Measurements from ENCODE around the gene R3HDM1.
"Not testable (repeated sequence)": the region's sequence is repeated elsewhere in the genome, so short reads cannot be mapped to it uniquely, and the experiment has no call there.

R3HDM1 gene

DNA sequence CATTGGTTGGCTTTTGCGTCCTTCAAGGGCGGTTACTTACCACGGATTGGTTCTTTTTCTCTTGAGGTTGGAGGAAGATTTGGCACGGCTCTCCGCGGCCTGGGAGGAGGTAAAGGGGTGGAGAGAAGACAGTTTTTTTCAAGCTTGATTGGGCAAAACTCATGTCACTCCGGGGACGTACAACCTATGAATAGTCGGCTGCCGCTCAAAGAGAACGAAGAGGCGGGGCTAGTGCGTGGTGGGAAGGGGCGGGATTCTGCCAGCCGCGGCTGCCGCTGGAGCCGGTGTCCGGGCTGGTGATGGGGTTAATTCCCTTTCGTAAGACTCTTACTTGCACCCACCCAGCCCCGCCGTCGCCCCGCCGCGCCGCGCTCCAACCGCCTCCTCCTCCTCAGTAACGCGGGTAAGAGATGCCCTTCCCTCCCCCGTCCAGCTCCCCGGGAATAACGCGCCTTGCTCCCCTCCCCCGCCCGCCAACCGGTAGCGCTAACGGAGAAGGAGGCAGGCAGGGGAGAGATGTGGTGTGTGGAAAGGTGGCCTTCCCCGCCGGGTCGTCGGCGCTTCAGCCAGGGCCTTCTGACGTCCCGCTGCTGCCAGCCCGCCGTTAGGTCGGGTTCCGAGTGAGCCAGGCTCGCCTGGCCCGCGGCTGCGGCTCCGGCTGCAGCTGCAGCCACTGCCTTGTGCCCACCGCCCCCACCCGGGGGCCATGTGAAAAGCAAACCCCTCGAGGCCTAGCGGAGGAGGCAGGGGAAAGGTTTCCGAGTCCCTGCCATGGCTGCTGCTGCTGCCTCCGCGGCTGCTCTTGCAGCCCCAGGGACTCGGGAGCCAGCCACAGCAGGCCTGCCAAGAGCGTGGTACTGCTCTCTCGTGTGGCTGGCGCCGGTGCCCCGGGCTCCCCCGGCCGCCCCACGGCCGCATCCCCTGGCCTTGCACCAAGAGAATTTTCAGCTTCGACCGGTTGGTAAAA is at the start of gene R3HDM1:
Gene R3HDM1 (plus strand): TSS at position 254 of the 967 bp plus-strand sequence. CDS start 73,362 bp downstream, outside the sequence.
- peak; percentile 99 for FAIRE-seq

DNA sequence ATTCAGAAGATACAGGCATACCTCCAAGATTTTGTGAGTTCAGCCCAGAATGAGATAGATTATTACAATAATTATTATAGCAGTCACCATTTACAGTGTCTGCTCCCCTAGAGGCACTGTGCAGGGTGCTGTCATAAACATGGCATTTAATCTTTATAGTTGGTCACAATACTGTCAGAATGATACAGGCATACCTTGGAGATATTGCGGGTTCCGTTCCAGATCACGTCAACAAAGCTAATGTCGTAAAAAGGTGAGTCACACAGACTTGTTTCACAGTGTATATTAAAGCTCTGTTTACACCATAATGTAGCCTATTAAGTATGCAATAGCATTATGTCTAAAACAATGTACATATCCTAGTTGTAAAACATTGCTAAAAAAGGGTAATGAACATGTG is 45.8 kb upstream of the R3HDM1 start:
- no peak for FAIRE-seq

DNA sequence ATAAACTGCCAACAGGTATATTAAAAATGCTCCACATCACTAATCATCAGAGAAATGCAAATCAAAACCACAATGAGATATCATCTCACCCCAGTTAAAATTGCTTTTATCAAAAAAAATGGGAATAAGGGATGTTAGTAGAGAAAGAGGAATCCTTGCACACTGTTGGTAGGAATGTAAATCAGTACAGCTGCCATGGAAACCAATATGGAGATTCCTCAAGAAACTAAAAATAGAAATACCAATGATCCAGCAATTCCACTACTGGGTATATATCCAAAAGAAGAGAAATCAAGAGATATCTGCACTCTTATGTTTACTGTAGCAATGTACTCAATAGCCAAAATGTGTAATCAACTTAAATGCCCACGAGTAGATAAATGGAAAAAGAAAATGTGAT is 40.9 kb upstream of the R3HDM1 start:
- FAIRE-seq, result no peak

DNA sequence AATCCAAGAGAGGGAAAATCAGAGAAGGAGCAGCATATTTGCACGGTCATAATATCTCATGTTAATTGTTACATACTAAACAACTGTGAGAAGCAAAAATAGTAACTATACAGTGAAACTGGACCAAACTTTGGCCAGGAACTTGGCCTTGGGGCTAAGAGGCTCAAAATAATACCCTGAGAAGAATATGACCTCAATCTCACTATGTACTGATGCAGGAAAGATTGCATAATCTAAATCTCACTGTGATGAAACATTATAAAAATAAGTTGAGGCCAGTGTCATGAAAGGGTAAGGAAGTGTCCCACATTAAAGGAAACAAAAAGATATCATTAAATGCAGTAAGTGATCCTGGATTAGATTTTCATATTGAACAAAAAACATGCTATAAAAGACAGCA is 36.8 kb upstream of the R3HDM1 start:
- no peak for FAIRE-seq

DNA sequence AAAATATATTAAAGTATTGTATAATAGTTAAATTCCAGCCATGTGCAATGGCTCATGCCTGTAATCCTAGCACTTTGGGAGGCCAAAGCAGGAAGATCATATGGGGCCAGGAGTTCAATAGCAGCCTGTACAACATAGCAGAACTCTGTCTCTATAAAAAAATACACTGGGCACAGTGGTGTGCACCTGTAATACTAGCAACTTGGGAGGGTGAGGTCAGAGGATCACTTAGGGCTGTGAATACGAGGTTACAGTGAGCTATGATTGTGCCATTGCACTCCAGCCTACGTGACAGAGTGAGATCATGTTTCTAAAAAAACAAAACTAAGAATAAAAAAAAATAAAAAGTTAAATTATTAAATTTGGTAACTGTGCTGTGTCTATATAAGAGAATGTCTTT is 36.4 kb upstream of the R3HDM1 start:
- FAIRE-seq, result peak; percentile 19

DNA sequence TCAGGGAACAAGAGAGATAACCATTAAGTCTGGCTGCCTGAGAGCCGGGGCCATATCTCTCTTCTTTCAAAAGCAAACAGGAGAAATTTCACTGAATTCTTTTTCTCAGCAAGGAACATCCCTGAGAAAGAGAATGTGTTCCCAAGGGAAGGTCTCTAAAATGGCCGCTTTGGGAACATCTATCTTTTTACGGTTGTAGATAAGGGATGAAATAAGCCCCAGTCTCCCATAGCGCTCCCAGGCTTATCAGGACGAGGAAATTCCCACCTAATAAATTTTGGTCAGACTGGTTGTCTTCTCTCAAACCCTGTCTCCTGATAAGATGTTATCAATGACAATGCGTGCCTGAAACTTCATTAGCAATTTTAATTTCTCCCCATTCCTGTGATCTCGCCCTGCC is 32.7 kb upstream of the R3HDM1 start:
- not testable (repeated sequence) for FAIRE-seq

DNA sequence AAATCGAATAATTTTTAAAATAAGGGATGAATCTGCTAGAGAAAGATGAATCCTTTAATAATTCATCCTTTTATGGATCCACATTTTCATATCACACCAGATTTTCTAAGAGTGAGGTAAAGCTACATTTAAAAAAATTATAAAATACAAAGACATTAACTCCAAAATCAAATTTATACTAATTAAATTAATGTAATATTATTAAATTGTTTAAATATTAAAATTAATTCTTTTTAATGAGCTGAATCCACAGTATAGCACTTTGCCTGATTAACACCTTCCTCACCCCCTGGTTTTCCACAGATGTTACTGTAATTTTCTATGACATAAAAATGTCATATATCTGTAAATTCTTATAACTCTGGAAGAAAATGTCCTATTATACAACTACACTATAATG is 26.5 kb upstream of the R3HDM1 start:
- FAIRE-seq, result peak; percentile 83

DNA sequence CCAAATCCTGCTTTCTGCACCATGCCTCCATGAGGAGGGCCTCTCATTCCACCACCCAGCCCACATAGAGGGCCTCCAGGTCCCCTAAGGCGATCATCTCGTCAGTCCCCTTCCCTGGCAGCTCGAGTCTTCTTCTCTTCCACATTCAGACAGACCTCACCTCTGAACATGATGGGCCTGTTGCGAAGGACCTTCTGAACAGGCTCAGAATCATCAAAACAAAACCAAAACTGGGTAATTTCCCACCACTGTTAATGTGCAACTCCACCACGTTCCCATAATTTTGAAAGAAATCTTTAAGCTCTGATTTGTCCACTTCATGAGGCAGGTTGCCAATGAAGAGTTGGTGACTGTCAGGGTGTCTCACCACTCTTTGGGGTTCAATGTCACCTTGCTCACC is 20.7 kb upstream of the R3HDM1 start:
- FAIRE-seq, result no peak

DNA sequence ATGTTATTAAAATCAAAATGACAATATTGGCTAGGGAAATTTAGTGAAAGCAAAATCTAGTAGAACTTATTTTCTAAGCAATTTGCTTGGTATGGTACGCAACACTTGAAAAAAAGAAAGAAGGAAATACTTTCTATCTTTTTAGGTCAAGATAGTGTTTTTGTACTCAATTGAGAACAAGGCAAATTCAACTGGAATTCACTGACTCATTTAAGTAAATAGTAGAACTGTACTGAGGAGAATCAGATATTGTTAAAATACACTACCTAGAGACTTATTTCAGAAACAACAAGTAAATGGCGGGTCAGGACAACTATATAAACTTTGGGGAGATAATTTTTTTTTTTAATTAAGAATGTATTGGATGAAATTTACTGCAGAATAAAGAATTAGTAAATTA is 19.2 kb upstream of the R3HDM1 start:
- no peak for FAIRE-seq

DNA sequence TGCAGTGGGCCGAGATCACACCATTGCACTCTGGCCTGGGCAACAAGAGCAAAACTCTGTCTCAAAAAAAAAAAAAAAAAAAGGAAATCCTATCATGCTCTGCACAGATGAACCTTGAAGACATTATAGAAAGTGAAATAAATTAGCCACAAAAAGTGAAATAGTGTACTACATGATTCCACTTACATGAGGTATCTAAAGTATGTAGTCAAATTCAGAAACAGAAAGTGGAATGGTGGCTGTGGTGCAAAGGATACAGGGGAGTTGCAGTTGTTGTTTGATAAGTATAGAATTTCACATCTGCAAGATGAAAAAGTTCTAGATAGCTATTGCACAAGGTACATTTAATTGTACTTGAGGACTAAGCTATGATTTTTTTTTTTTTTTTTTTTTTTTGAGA is 5.5 kb upstream of the R3HDM1 start:
- FAIRE-seq, result no peak

DNA sequence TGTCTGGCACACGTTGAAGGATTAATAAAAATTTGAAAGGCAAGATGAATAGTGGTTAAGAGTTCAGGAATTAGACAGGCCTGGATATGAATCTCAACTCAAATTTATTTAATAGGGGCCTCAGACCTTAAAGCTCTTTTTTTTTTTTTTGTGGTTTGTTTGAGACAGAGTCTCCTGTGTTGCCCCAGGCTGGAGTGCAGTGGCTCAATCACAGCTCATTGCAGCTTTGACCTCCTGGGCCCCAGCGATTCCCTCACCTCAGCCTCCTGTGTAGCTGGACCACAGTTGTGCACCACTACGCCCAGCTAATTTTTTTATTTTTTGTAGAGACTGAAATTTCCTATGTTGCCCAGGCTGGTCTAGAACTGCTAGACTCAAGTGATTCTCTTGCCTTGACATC is 3.3 kb upstream of the R3HDM1 start:
- no peak for FAIRE-seq

DNA sequence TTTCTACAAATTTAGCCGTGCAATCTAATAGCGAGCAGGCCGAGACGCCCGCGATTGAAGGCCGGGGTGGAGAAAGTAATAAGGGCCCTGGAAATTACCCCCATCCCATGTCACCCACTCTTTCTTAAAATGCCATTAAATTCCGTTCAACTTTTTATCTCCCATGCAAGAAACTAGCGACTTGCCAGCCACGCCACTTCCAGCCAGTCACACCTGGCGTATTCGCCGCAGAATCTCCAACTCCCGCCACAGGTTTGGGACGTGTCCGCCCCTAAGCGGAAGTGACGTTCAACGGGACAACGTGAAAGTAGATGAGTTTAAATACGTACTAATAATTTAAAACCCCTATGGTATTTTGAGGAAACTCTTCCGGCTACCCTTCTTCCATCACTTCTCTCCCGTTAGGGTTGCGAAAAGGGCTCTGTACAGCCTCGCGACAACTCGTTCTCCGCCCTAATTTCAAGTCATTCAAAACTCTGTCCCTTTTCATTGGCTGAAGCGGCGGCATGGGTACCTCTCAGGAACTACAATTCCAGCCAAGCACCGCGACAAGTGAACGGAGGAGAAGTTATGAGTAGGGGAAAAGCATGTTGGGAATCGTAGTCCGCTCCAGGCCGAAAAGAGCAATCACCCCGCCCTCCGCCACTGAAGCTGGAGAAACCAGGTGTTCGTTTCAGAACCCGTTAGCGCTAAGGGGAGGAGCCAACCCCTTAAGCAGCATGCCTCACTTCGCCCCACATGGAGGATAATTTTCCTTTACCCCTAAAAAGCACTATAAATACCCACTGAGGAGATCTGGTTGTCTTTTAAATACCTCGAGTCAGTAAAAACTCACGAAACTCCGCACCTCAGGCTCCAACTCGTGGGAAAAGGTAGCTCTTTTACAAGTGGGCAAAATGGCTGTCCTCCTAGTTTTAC is 712 bp upstream of the R3HDM1 start, which contains the start of gene ZRANB3:
Gene ZRANB3 (minus strand): TSS at position 906 of the 918 bp plus-strand sequence.
- no peak for FAIRE-seq

DNA sequence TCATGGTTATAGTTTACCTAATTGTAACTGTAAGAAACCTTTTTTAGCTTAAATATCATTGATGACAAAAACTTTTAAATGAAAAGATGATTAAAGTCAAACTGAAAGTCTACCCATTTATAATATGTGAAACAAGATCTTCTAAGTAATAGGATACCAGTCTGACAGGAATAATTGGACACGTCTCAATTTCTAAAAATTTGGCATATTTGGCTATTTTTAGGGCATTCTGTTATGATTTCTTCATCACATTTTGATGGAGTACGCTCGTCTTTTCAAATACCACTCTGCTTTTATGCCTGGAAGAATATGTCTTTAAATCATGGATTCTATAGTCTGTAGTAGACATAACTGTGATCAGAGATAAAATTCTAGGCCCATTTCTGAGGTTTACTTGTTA is 1.3 kb downstream of the R3HDM1 start:
- FAIRE-seq, result peak; percentile 47

DNA sequence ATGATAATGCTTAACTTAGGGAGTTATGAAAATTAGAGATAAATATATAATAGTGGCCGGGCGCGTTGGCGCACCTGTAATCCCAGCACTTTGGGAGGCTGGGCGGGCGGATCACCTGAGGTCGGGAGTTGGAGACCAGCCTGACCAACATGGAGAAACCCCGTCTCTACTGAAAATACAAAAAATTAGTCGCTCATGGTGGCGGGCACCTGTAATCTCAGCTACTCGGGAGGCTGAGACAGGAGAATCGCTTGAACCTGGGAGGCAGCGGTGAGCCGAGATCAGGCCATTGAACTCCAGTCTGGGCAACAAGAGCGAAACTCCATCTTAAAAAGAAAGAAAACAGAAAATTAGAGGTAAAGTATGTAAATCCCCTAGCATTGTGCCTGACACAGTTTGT is 2.3 kb downstream of the R3HDM1 start:
- not testable (repeated sequence) for FAIRE-seq

DNA sequence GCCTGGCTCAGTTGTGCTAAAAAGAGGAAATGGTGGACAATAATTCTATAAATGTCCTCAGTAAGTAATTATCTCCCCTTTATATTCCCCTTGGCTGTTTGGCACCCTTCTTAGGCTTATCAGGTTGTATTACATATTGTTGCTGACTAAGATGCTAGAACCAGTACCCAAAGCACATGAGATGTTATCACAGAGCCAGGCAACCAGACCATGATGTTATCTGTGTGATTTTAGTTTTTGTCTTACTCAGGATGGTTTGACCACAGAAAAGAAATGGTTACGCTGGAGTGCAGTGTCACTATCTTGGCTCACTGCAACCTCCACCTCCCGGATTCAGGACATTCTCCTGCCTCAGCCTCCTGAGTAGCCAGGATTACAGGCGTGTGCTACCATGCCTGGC is 15.2 kb downstream of the R3HDM1 start:
- FAIRE-seq, result no peak

DNA sequence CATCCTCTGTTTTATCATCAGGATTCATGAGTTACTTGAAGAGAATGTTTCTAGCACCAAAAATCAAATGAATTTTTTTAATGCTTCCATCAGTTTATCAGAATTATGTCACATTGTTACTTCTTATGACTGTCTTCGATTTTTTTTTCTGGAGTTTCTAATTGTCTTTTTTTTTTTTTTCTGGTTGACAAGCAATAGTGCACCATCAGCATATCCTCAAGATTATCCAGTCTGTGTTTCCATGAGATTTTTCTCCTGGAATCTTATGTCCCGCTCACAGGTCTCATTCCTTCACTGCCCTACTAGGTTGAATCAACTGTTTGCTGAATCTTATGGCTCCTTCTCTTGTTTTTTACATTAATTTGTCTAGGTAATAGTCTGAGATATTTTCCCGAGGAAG is 16.0 kb downstream of the R3HDM1 start:
- no peak for FAIRE-seq

DNA sequence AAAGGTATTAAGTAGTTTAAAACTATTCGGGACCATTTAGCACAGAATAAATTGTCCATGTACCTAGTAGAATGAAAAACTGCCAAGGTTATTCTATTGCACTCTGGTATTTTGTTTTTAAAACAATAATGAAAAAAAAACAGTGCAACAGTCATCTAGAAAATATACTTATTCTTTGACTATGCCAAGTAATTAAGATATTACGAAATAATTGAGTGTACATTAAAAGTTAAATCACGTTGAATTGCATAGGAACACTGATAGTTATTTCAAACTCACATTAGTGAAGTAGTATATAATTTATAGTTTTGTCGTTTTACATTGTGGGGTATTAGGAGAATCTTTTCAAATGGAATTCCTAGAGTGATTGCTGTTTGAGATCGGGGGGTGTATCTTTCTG is 20.1 kb downstream of the R3HDM1 start:
- FAIRE-seq, result no peak

DNA sequence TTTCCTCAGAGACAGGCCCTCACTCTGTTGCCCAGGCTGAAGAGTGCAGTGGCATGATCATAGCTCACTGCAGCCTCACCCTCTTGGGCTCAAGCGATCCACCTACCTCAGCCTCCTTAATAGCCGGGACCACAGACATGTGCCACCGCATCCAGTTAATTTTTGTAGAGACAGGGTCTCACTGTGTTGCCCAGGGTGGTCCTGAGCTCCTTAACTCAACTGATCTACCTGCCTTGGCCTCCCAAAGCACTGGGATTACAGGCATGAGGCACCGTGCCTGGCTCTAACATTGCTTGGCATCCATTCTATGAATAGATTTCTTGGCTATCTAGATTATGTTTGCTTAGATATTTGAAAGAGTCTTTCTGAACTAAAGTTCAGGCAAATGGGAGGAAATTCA is 21.6 kb downstream of the R3HDM1 start:
- no peak for FAIRE-seq

DNA sequence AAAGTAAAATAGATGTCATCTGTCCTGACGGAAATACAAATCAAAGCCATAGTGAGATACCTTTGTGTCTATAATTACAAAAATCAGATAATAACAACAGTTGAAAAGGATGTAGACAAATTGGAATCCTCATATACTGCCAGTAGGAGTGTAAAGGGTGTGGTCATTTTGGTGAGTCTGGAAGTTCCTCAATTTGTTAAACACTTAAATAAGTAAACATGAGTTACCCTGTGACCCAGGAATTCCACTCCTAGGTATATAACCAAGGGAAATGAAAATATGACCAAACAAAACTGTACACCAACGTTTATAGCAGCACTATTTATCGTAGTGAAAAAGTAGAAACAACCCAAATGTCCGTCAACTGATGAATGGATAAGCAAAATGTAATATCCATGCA is 24.0 kb downstream of the R3HDM1 start:
- FAIRE-seq, result no peak

DNA sequence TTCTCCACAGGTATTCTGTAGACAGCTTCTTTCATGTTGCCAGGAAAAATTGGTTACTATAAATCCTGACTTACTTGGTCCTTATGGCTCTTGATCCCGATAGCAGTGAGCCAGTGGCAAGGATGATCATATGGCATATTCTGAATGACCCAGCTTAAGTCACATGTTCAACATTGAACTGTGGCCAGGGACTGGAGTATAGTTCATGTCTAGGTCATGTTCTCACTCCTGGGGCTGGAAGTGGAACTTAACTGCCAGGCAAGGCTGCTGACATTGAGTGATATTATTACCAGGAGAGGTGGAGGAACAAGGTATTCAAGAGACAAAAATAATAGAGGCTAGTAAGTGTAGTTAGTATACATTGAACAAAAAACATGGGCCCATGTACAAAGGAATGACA is 26.2 kb downstream of the R3HDM1 start:
- no peak for FAIRE-seq

DNA sequence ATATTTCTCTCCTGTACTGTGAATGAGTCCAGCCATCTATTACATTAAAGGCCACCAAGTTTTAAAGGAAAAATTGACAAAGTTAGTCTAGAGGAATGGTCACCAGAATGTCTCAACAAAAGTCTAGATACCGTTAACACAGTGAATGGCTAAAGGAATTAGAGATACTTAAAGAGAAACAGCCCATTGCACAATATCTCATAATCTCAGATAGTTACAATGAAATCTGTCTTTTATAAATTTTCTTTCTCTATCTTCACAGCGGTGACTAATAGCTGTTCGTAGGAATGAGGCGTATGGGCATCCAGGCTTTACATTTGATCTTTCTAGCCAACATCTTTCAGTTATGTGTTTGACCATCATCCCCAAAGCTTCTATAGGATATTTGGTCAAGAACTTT is 30.6 kb downstream of the R3HDM1 start:
- no peak for FAIRE-seq

DNA sequence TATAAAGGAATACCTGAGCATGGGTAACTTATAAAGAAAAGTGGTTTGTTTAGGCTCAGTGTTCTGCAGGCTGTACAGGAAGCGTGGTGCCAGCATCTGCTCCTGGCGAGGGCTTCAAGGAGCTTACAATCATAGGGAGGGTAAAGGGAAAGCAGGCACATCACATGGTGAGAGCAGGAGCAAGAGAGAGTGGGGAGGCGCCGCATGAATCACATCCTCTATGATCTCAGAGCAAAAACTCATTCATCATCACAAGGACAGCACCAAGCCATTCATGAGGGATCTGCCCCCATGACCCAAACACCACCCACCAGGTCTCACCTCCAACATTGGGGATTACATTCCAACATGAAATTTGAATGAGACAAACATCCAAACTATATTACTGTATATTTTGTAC is 32.5 kb downstream of the R3HDM1 start:
- no peak for FAIRE-seq

DNA sequence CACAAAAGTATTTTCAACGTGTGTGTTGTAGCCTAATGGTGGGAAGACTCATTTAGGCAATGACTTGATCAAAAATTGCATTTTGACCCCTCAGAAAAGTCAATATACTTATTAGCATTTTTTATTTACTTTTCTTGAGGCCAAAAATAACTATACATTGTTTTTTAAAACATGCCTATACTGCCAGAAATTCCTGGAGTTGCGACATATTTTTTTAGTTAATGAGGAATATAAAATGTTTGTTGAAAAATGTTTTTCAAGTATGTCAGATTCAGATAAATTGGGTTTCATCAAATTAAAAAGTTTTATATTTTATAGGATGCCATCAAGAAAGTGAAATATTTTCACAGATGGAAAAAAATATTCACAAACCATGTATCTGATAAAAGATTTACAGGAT is 39.6 kb downstream of the R3HDM1 start:
- FAIRE-seq, result peak; percentile 70

DNA sequence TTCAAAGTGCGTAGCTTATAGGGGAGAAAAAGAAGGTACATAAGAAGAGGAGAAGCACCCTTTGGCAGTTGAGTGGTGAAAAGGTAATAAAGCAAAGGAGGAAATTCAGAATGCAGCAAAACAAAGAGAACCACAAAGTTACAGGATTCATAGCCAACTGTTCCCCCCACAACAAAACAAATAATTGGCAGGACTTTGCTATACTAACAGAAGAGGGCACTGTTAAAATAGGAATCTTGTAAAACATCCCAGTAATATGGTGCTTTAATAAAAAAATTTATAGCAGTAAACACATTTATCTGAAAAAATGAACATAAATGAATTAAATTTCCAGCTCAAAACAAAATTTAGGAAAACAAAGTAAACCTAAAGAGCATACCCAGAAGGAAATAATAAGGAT is 42.3 kb downstream of the R3HDM1 start:
- FAIRE-seq, result no peak
